LNCaP clone FGC (cell line): ENCODE results near the gene TSPAN2.
A peak's percentile ranks its signal among the peaks of the same experiment; 100 is the strongest.

Experiments used
- DNase-seq: peaks from one replicate; pipeline ENCODE4 v3.0.0-alpha.2; 2011; ENCODE audit warnings: low read depth
- H3K4me3 ChIP-seq: 2 replicates; pipeline ENCODE4 v1.5.1; 2011; ENCODE audit warnings: mild to moderate bottlenecking, low read depth, low read length, control low read depth
- TF ChIP-seq, protein P1 (sequence below): IDR thresholded peaks from 2 replicates; pipeline ENCODE4 v1.5.1; 2012; ENCODE audit warnings: mild to moderate bottlenecking; ENCODE audit not compliant: control insufficient read depth, insufficient read depth; ENCODE audit errors: extremely low read depth

TSPAN2 gene

DNA sequence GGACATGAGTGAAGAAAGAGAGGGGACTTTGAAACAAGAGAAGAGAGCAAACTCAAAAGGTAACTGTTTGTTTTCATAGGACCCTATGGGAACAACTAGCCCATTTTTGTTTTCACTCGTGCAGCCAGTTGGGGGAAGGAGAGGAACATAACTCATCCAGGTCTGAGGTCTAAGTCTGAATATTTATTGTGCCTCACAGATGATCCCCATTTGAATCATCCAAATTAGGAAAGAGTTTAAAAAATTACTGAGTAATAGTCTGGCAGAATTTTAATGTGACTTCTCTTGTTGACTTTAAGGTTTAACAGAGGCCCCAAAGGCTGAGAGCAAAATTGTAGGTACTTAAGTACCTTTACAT lies 10.4 kb upstream of the TSPAN2 start:
- peak overlapping the region; percentile 33 for H3K4me3 ChIP-seq
- DNase-seq: peak; percentile 7
- TF ChIP-seq, protein P1, sequence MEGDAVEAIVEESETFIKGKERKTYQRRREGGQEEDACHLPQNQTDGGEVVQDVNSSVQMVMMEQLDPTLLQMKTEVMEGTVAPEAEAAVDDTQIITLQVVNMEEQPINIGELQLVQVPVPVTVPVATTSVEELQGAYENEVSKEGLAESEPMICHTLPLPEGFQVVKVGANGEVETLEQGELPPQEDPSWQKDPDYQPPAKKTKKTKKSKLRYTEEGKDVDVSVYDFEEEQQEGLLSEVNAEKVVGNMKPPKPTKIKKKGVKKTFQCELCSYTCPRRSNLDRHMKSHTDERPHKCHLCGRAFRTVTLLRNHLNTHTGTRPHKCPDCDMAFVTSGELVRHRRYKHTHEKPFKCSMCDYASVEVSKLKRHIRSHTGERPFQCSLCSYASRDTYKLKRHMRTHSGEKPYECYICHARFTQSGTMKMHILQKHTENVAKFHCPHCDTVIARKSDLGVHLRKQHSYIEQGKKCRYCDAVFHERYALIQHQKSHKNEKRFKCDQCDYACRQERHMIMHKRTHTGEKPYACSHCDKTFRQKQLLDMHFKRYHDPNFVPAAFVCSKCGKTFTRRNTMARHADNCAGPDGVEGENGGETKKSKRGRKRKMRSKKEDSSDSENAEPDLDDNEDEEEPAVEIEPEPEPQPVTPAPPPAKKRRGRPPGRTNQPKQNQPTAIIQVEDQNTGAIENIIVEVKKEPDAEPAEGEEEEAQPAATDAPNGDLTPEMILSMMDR: no peak

DNA sequence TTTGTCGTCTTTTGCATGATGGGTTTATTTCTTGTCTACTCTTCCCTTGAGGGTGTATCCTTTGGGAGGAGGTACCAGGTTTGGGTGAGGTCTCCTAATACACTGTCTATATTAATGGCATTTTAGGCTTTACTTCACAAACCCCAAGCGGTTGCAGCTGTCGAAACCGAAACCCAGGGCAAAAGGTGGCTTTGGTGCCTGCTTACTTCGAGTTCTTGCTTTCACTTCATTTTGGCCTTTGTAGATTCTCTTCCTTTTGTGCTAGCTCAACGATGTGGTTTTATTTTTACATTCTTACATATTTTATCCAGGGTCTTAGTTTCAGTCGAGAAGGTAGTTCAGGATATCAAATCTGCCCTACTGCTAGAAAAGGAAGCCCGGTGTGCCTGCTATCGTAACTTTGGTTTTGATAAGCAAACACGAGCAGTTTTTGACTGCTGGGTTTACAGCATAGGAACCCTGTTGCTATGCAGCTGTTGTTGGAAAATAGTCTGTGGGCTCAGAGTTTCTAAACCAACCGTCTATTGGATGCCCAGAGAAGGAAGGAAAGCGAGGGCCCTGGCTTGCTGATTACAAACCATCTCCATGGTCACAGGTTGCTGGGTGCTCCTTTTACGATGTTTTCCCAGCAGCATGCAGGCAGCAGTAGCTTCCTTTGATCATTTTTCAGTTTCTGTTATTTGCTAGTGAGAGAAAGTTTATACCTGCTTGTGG lies 9.8 kb upstream of the TSPAN2 start:
- H3K4me3 ChIP-seq: peak overlapping the region; percentile 33
- TF ChIP-seq, protein P1: no peak
- peak; percentile 78 for DNase-seq

DNA sequence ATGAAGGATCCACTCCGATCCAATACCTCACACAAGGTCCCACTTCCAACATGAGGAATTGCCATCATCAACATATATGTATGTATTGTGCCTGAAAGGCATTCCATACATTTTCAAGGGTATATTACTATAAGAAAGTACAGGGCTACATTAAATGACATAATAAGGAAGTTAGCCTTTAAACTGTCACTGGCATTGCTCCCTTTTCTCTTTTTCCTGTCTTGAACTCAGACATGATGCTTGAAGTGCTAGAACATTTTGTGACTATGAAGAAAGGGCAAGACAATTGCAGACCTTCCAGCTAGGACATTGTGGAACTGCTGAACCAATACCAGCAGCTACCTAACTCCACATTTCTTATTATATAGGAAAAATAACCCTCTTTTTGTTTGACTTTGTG lies 2.9 kb upstream of the TSPAN2 start:
- DNase-seq: no peak
- no peak overlapping the region for H3K4me3 ChIP-seq
- TF ChIP-seq, protein P1: no peak

DNA sequence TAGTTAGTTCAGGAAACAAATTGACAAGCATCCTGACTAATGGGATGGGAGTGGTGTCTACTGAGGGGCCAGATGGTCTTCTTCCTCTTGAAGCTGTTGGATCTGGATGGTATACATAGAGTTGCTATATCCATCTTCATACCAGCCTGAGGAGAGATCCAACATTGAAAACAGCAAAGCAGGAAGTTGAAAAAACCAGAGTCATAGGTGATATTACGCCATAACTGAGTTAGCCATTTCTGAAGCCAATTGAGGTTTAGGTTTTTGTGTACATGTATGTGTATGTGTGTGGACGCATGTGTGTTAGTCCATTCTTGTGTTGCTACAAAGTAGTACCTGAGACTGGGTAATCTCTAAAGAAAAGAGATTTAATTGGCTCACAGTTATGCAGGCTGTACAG lies 2.3 kb upstream of the TSPAN2 start:
- TF ChIP-seq, protein P1: no peak
- DNase-seq: no peak
- no peak overlapping the region for H3K4me3 ChIP-seq

DNA sequence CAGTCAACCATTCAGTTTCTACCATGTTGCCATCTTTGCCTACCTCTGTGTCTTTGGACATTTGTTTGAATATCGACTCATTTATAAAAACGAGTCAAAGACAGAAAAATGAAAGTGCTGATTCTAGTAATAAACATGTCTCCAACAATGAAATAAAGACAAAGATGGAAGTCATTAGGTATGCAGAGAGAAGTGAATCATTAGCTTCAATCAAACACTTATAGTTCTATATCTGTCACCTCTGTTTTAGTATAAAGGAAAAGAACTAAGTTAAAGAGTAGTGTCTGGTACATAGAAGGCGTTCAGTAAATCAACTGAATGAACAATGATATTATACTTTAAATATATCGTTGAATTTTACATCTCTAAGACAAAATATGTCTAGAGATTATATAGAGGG lies 1.7 kb upstream of the TSPAN2 start:
- DNase-seq: no peak
- TF ChIP-seq, protein P1: no peak
- no peak overlapping the region for H3K4me3 ChIP-seq

DNA sequence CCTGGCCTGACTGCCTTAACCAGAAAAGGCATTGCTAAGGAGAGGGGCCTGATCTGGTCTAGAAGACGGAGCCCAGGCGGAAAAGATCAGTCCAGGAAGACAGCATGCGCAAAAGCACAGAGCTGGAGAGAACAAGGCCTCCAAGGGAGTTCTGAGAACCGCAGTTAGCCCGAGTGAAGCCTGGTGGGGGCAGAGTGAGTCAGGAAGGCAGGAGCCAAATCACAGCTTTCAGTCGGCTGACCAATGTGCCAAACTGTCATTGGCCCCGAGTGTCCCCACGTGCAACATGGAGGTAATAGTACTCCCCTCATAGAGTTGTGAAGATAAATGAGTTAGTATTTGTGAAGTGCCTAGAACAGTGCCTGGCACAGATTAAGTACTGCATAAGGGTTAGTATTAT lies 1.2 kb upstream of the TSPAN2 start:
- no peak for DNase-seq
- no peak overlapping the region for H3K4me3 ChIP-seq
- TF ChIP-seq, protein P1: no peak

DNA sequence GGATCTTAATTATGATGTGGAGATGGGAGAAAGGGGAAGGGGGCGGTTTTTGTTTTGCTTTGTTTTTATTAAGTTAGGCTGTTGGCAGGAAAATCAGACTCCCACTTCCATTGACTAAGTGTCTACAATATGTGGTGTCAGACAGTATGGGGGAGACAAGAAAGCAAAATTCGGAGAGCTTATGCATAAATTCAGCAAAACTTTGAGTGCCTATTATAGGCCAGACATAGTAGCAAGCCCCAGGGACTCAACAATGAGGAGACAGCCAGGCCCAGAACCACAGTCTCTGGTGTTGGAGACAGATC lies 835 bp upstream of the TSPAN2 start:
- no peak overlapping the region for H3K4me3 ChIP-seq
- DNase-seq: no peak
- TF ChIP-seq, protein P1: no peak
